Measurements from ENCODE around the gene FAM131B.
"Not testable (repeated sequence)": the region's sequence is repeated elsewhere in the genome, so short reads cannot be mapped to it uniquely, and the experiment has no call there.

GRCh38 chr7:143402233-143402632 is 39.7 kb upstream of the FAM131B start:
- not testable (repeated sequence) for TF ChIP-seq CTCF, POLR2A (IDR thresholded peaks at IDR 0.05)

All from uterus (tissue), 2 donors.